NCI-H187 (cell line): ENCODE data around the gene OBSL1.

Experiments
- DNase-seq, 2 experiments: peaks; one replicate each; lab custom pipeline; 2025; lab: John Stamatoyannopoulos, UW

The OBSL1 gene

GRCh38 chr2:219565130-219566080, 5.9 kb downstream of the OBSL1 start:
- no peak for DNase-seq

DNA sequence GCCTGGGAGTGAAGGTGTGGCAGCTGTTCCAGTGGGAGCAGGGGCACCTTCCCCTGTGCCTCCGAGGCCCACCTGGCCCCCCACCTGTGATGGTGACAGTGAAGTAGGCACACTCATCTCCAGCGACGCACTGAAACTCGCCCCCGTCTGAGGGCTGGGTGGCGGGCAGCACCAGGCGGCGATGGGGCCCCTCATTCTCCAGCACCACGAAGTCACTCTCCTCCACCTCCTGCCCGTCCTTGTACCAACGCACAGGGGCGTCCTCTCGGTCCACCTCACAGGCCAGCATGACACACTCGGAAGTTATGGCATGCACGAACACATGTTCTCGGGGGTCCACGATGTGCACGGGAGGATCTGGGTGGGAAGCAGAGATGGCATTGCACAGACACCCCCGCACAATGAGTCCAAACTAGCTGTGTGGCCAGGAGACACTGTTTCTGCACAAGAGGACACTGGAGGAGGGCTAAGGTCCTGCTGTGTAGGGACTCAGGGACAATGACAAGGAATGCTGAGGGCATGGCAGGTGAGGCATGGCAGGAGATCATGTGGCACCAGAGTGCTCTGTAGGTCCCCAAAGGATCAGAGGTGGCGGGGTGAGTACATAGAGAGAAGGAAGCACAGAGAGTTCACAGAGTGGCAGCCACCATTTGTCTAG, 7.9 kb downstream of the OBSL1 start:
- no peak for DNase-seq

GRCh38 chr2:219562049-219563020, 9.0 kb downstream of the OBSL1 start:
- DNase-seq = no peak

- DNase-seq = no peak
Observed at GRCh38 chr2:219561179-219562048, 9.9 kb downstream of the OBSL1 start.

- DNase-seq = no peak
Observed at GRCh38 chr2:219560893-219561178, 10.5 kb downstream of the OBSL1 start.

DNA sequence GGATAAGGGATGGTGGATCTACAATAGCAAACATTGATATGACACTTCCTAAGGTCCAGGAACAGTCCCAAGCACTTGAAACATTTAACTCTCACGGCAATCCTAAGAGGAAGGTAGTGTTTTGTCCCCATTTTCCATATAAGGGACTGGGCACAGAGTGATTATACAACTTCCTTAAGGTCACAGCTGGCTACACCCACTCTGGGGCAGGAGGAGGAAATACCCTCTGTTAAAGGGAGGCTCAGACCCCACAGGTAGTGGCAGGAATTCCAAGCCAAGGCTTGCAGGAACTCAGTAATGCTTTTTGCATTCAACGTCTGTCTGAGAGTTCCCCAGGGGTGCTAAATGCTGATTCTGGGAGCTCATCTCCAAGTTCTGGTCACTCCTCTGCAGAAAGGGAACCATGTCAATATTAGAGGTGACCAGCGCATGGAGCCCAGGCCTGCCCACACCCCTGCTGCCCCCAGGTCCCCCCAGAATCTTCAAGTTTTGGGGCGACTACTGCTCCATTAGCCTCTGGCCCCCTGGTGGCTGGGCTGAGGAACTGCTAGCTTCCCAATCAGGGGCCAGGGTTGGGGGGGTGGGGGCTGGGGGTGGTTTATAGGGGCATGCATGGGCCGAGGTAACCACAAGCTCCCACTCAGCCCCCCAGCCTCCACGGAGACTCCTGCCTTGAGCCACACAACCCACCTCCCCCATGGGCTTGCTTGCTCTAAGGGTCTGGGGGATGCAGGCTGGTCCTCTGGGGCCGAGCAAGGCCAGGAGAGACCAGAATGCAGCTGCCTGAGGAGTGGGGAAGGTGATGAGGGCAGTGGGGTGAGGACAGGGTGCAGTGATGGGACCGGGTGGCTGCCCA, 11.1 kb downstream of the OBSL1 start:
- no peak for DNase-seq

GRCh38 chr2:219559156-219559915, 12.0 kb downstream of the OBSL1 start:
- DNase-seq = no peak

- no peak for DNase-seq
Observed at GRCh38 chr2:219557791-219558785, 13.3 kb downstream of the OBSL1 start.

- no peak for DNase-seq
Observed at GRCh38 chr2:219557320-219557719, 14.0 kb downstream of the OBSL1 start.

DNA sequence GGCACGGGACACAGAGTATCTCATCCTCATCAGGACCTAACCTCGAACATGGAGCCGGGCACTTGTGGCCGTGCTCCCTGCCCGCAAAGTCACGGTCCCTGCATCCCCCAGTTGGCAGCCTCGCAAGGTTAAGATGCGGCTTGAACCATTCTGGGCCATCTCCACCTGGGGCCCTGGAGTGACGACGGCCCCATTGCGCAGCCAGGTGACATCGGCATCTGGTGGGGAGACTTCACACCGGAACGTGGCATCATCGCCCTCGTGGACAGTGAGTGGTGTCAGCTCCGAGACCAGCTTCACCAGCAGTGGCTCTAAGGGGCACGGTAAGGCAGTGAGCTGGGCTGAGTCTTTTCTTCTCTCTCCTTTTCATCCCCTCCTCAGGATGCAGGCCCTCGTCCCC, 14.9 kb downstream of the OBSL1 start:
- DNase-seq = no peak

GRCh38 chr2:219555956-219556355, 15.4 kb downstream of the OBSL1 start:
- no peak for DNase-seq

- DNase-seq = no peak
Observed at GRCh38 chr2:219554350-219554749, 17.0 kb downstream of the OBSL1 start.

DNA sequence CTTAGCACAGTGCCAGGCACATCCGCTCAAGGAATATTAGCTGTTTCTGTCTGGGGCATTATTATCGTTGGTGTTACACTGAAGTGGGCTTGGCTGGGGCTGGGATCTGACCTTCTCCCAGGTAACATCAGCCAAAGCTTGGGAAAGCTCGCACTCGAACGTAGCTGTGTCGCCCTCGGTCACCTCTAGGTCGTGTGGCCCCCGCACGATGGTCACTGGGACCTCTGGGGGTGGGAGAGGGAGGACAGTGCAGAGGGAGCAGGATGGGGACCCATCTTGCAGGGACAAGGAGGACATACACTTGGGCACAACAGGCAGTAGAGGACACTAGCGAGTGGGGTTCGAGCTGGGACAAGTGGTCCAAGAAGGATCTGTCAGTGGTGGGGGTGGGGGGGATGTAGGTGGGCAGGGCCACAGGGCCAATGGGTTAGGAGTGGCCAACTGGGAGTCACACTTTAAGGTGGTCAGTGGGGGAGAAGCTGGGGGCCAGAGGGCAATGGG, 17.8 kb downstream of the OBSL1 start:
- DNase-seq = no peak

DNA sequence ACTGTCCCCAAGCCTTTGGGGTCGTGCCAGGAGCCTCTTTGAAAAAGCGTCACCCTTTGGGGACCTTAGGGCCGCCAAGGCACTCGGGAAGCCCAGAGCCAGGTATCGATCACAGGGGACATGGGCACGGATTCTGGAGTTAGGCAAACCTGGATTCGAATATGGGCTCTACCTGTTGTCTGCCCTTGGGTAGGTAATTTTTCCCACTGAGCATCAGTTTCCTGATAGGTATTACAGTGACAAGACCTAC, 18.2 kb downstream of the OBSL1 start:
- DNase-seq = no peak

DNA sequence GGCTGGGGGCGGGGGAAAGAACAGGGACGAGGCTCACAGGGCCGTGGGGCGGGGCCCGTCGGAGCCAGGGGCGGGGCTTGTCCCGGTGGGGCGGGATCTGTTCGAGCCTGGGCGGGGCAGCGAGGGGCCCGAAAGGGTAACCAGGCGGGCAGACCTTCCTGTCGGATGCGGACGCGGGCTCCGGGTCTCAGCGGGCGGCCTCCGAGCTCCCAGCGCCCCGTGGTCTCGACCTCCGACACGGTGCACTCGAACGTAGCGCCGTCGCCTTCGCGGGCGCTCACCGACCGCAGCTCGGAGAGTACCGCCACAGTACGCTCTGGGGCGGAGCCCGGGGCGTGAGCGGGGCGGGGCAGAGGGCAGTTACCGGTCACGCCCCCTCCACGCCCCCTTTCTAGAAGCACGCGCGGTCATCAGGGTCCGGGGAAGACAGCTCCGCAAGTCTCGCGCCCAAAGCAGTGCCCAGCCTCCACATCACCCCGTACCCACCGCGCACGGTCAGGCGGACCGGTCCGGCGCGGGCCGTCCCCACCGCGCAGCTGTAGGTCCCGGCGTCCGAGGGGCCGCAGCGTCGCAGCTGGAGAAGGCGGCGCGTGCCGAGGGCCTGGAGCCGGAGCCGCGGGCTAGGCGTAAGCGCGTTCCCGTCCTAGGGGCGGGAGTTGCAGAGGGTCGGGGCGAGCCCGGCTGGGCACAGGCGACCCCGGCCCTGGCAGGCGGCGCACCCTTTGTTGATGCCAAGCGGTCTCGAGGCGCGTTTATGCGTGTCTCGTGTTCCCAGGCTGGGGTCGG, 18.8 kb downstream of the OBSL1 start:
- DNase-seq = peak; percentile 38 to 46

DNA sequence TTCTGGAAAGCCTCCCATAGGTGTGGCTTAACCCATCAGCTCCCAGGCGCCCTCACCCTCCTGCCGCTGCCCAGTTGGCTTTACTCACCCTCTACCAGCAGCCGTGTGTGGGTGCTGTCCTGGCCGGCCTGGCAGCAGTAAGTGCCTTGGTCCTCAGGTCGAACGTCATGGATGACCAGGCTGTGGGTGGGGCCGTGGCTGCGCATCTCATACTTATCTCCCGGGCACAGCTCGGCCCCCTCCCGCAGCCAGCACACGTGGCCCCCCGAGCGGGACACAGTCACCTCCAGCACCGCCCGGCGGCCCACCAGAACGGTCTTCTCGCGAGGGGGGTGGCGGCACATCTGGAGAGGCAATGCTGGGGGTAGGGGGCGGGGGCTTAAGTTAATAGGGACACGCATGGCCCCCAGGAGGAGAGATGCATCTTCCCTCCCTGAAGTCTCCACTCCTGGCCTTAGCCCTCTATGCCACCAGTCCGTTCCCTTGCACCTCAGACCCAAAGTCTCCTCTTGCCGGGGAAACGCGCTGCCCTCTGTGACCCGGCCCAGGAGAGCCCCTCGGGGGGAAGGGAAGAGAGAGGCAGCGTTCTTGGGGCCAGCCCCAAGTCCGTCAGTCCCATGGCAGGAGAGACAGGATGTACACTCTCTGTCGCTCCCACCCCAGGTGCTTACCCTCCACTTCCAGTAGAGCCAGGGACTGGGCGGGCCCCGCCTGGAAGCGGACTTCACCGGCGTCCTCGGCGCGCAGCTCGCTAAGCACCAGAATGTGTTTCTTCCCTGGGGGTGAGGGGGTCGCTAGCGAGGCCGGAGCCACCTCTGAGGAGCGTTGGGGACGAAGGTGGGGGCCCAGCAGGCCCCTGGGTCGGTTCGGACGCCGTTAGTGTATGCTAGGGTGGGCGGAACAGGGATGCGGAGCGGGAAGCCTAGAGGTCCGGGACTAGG, 19.6 kb downstream of the OBSL1 start:
- DNase-seq = no peak

GRCh38 chr2:219549619-219550018, 21.7 kb downstream of the OBSL1 start:
- DNase-seq = no peak
